Stimulated activated naive CD8-positive, alpha-beta T cell treated with anti-CD3 and anti-CD28 coated beads, Interleukin-15, amount 100 ng/mL, for 72 hours (primary cell): ENCODE data around the gene HNRNPM.
"Not testable (repeated sequence)": the region's sequence is repeated elsewhere in the genome, so short reads cannot be mapped to it uniquely, and the experiment has no call there.

ENCODE experiments used
- ATAC-seq: fragments of 150-1000 bp; cut with Tn5 transposase; 2 replicates; pipeline ENCODE4 v1.10.0; 2021; ENCODE audit warnings: mild to moderate bottlenecking, moderate library complexity
- DNase-seq, 2 donors: peaks; one replicate each; pipeline ENCODE4 v3.0.0; 2021 to 2022
- H3K27ac Mint-ChIP-seq, 2 donors: one replicate each; pipeline ENCODE4 v1.8.0; 2022; ENCODE audit warnings: mild to moderate bottlenecking in 2 of 2, mixed read lengths in 2 of 2, moderate library complexity in 2 of 2
- H3K27me3 Mint-ChIP-seq: one replicate; pipeline ENCODE4 v1.8.0; 2022; ENCODE audit warnings: mixed read lengths
- H3K4me1 Mint-ChIP-seq: one replicate; pipeline ENCODE4 v1.8.0; 2022; ENCODE audit warnings: mild to moderate bottlenecking, mixed read lengths
- H3K4me3 Mint-ChIP-seq, 2 donors: one replicate each; pipeline ENCODE4 v1.8.0; 2022; ENCODE audit warnings: mild to moderate bottlenecking in 2 of 2, mixed read lengths in 2 of 2, moderate library complexity in 1 of 2
- H3K9me3 Mint-ChIP-seq, 2 donors: one replicate each; pipeline ENCODE4 v1.8.0; 2022; ENCODE audit warnings: mixed read lengths in 2 of 2

The HNRNPM gene

GRCh38 chr19:8444677-8445487 is at the start of gene HNRNPM:
Gene HNRNPM, plus strand, starts transcription at chr19:8444975. Its CDS starts 24 bp downstream, at chr19:8444999.
- H3K9me3 Mint-ChIP-seq: no peaks in the 10 kb centered on the region
- H3K4me3 Mint-ChIP-seq: peak within 1 kb of the TSS; percentile 91 to 94
- no peaks in the 10 kb centered on the region for H3K27me3 Mint-ChIP-seq
- peak; percentile 95 for ATAC-seq
- peak within 1 kb of the TSS; percentile 99 for H3K27ac Mint-ChIP-seq
- peak; percentile 99 to 100 for DNase-seq
- peaks cover 45% of the 10 kb centered on the region for H3K4me1 Mint-ChIP-seq

GRCh38 chr19:8395621-8396082 is 49.1 kb upstream of the HNRNPM start:
- peaks cover 56% of the 10 kb centered on the region for H3K4me1 Mint-ChIP-seq
- H3K9me3 Mint-ChIP-seq: no peaks in the 10 kb centered on the region
- DNase-seq (no peak), ATAC-seq (no peak)
- no peak overlapping the region for H3K4me3 Mint-ChIP-seq
- H3K27me3 Mint-ChIP-seq: no peaks in the 10 kb centered on the region
- peak overlapping the region in 1 of 2 donors; percentile 79 for H3K27ac Mint-ChIP-seq

- Mint-ChIP-seq H3K27me3 (no peaks in the 10 kb centered on the region), H3K27ac (peak overlapping the region in 1 of 2 donors; percentile 79), H3K9me3 (no peaks in the 10 kb centered on the region), H3K4me3 (no peak overlapping the region), H3K4me1 (peaks cover 51% of the 10 kb centered on the region)
- DNase-seq (no peak), ATAC-seq (no peak)
Observed at GRCh38 chr19:8396185-8396562, 48.6 kb upstream of the HNRNPM start.

GRCh38 chr19:8396563-8397203 is 48.1 kb upstream of the HNRNPM start:
- ATAC-seq: peak; percentile 84
- peak overlapping the region; percentile 22 to 28 for H3K27ac Mint-ChIP-seq

GRCh38 chr19:8397271-8397670 is 47.5 kb upstream of the HNRNPM start:
- ATAC-seq (no peak), DNase-seq (no peak)
- Mint-ChIP-seq H3K4me1 (peaks cover 40% of the 10 kb centered on the region), H3K27me3 (no peaks in the 10 kb centered on the region), H3K4me3 (no peak overlapping the region), H3K27ac (peak overlapping the region in 1 of 2 donors; percentile 14), H3K9me3 (no peaks in the 10 kb centered on the region)

More at GRCh38 chr19:8396563-8397203, 48.1 kb upstream of the HNRNPM start:
- peak; percentile 60 to 68 for DNase-seq
- H3K9me3 Mint-ChIP-seq: no peaks in the 10 kb centered on the region
- H3K27me3 Mint-ChIP-seq: no peaks in the 10 kb centered on the region
- peaks cover 46% of the 10 kb centered on the region for H3K4me1 Mint-ChIP-seq
- no peak overlapping the region for H3K4me3 Mint-ChIP-seq

GRCh38 chr19:8397746-8398310 is 46.9 kb upstream of the HNRNPM start:
- Mint-ChIP-seq H3K4me3 (no peak overlapping the region), H3K9me3 (no peaks in the 10 kb centered on the region), H3K4me1 (peaks cover 38% of the 10 kb centered on the region), H3K27ac (no peak overlapping the region), H3K27me3 (no peaks in the 10 kb centered on the region)
- no peak for DNase-seq
- ATAC-seq: no peak

- ATAC-seq (no peak), DNase-seq (no peak)
- no peaks in the 10 kb centered on the region for H3K27me3 Mint-ChIP-seq
- no peaks in the 10 kb centered on the region for H3K9me3 Mint-ChIP-seq
- H3K27ac Mint-ChIP-seq: peak overlapping the region in 1 of 2 donors; percentile 54
- H3K4me1 Mint-ChIP-seq: peaks cover 38% of the 10 kb centered on the region
- H3K4me3 Mint-ChIP-seq: no peak overlapping the region
Observed at GRCh38 chr19:8398311-8398771, 46.4 kb upstream of the HNRNPM start.

- DNase-seq (no peak), ATAC-seq (no peak)
- no peak overlapping the region for H3K27ac Mint-ChIP-seq
- H3K4me1 Mint-ChIP-seq: peaks cover 35% of the 10 kb centered on the region
- H3K9me3 Mint-ChIP-seq: no peaks in the 10 kb centered on the region
- H3K27me3 Mint-ChIP-seq: no peaks in the 10 kb centered on the region
- H3K4me3 Mint-ChIP-seq: no peak overlapping the region
Observed at GRCh38 chr19:8399681-8400188, 45.0 kb upstream of the HNRNPM start.

GRCh38 chr19:8401981-8402411 is 42.8 kb upstream of the HNRNPM start:
- Mint-ChIP-seq H3K27ac (peak overlapping the region in 1 of 2 donors; percentile 39), H3K4me1 (peaks cover 12% of the 10 kb centered on the region), H3K4me3 (no peak overlapping the region), H3K27me3 (no peaks in the 10 kb centered on the region), H3K9me3 (no peaks in the 10 kb centered on the region)
- DNase-seq: no peak
- ATAC-seq: no peak

GRCh38 chr19:8403098-8403819 is 41.5 kb upstream of the HNRNPM start:
- H3K4me3 Mint-ChIP-seq: no peak overlapping the region
- DNase-seq (no peak), ATAC-seq (peak; percentile 42)
- H3K27me3 Mint-ChIP-seq: no peaks in the 10 kb centered on the region
- no peak overlapping the region for H3K27ac Mint-ChIP-seq
- peaks cover 5% of the 10 kb centered on the region for H3K4me1 Mint-ChIP-seq
- H3K9me3 Mint-ChIP-seq: no peaks in the 10 kb centered on the region

GRCh38 chr19:8403820-8404109 is 41.0 kb upstream of the HNRNPM start:
- Mint-ChIP-seq H3K9me3 (no peaks in the 10 kb centered on the region), H3K4me1 (peaks cover 5% of the 10 kb centered on the region), H3K27ac (no peak overlapping the region), H3K4me3 (no peak overlapping the region), H3K27me3 (no peaks in the 10 kb centered on the region)
- ATAC-seq: peak; percentile 26
- DNase-seq: no peak

GRCh38 chr19:8404391-8405151 is 40.2 kb upstream of the HNRNPM start:
- ATAC-seq (no peak), DNase-seq (no peak)
- Mint-ChIP-seq H3K27me3 (no peaks in the 10 kb centered on the region), H3K27ac (peak overlapping the region in 1 of 2 donors; percentile 33), H3K4me3 (no peak overlapping the region), H3K9me3 (no peaks in the 10 kb centered on the region), H3K4me1 (peaks cover 2% of the 10 kb centered on the region)

- not testable (repeated sequence) for ATAC-seq
Observed at GRCh38 chr19:8410718-8411117, 34.1 kb upstream of the HNRNPM start.

GRCh38 chr19:8412783-8413628 is 31.8 kb upstream of the HNRNPM start, which contains the start of gene MARCHF2:
Gene MARCHF2, plus strand, starts transcription at chr19:8413305. Its CDS starts 8,536 bp downstream, at chr19:8421841.
- Mint-ChIP-seq H3K4me1 (peaks cover 10% of the 10 kb centered on the region), H3K27ac (no peak within 1 kb of the TSS)
- ATAC-seq: peak; percentile 100

More at GRCh38 chr19:8410718-8411117, 34.1 kb upstream of the HNRNPM start:
- DNase-seq, H3K27ac Mint-ChIP-seq, H3K27me3 Mint-ChIP-seq, H3K4me3 Mint-ChIP-seq, H3K9me3 Mint-ChIP-seq: not testable (repeated sequence)
- H3K4me1 Mint-ChIP-seq: peaks cover 10% of the 10 kb centered on the region

More at GRCh38 chr19:8412783-8413628, 31.8 kb upstream of the HNRNPM start, which contains the start of gene MARCHF2:
- peak within 1 kb of the TSS; percentile 53 to 63 for H3K4me3 Mint-ChIP-seq
- no peaks in the 10 kb centered on the region for H3K27me3 Mint-ChIP-seq
- peak; percentile 95 to 96 for DNase-seq
- H3K9me3 Mint-ChIP-seq: no peaks in the 10 kb centered on the region
